GM23338 (cell line): ENCODE data around the gene MAD1L1. TPM values are rescaled to one million over a fixed set of nuclear protein-coding genes. Genes with fewer than 3 reads are reported as not detected.

Source experiments
- ATAC-seq: fragments of 200-7000 bp; cut with Tn5 transposase; 3 replicates; pipeline ENCODE4 v1.9.1; 2020
- DNase-seq: peaks from one replicate; pipeline ENCODE4 v3.0.0-alpha.2; 2015; ENCODE audit warnings: low spot score
- H2AFZ ChIP-seq: fragments of 200-600 bp; sonication (generic); 2 replicates; pipeline ENCODE4 v1.8.0; 2016; ENCODE audit warnings: antibody characterized with exemption, mild to moderate bottlenecking, moderate library complexity
- H3F3A ChIP-seq: fragments of 200-600 bp; sonication (generic); replicated peaks from 2 replicates; pipeline ENCODE4 v1.8.0; 2017; ENCODE audit warnings: antibody characterized with exemption, mixed run types, low read depth
- H3K27ac ChIP-seq: fragments of 200-600 bp; sonication (generic); 2 replicates; pipeline ENCODE4 v1.6.1; 2016; ENCODE audit warnings: low read depth
- H3K27me3 ChIP-seq: fragments of 200-600 bp; sonication (generic); 2 replicates; pipeline ENCODE4 v1.8.0; 2016; ENCODE audit warnings: mild to moderate bottlenecking, mixed run types, moderate library complexity; ENCODE audit not compliant: insufficient read depth
- H3K36me3 ChIP-seq: fragments of 200-600 bp; sonication (generic); 2 replicates; pipeline ENCODE4 v1.8.0; 2016; ENCODE audit warnings: mild to moderate bottlenecking; ENCODE audit not compliant: insufficient read depth
- H3K4me1 ChIP-seq: fragments of 200-600 bp; sonication (generic); 2 replicates; pipeline ENCODE4 v1.8.0; 2016; ENCODE audit warnings: mild to moderate bottlenecking, moderate library complexity; ENCODE audit not compliant: insufficient read depth
- H3K4me2 ChIP-seq: fragments of 200-600 bp; sonication (generic); 2 replicates; pipeline ENCODE4 v1.7.1; 2017; ENCODE audit warnings: mixed run types
- H3K4me3 ChIP-seq: fragments of 200-600 bp; sonication (generic); 2 replicates; pipeline ENCODE4 v1.6.1; 2016; ENCODE audit warnings: mixed run types
- H3K79me2 ChIP-seq: fragments of 200-600 bp; sonication (generic); replicated peaks from 2 replicates; pipeline ENCODE4 v1.8.0; 2017; ENCODE audit warnings: mild to moderate bottlenecking; ENCODE audit not compliant: insufficient read depth
- H3K9me2 ChIP-seq: fragments of 200-600 bp; sonication (generic); 2 replicates; pipeline ENCODE4 v1.8.0; 2017; ENCODE audit not compliant: insufficient read depth
- H4K20me1 ChIP-seq: fragments of 200-600 bp; sonication (generic); replicated peaks from 2 replicates; pipeline ENCODE4 v1.8.0; 2017; ENCODE audit warnings: mild to moderate bottlenecking; ENCODE audit not compliant: insufficient read depth
- H3K27ac Mint-ChIP-seq: 2 replicates; pipeline ENCODE4 v1.8.0; 2020; ENCODE audit warnings: inconsistent platforms, mild to moderate bottlenecking, moderate library complexity, mixed read lengths
- H3K27me3 Mint-ChIP-seq: 3 replicates; pipeline ENCODE4 v1.8.0; 2022; ENCODE audit warnings: low read depth, mild to moderate bottlenecking, moderate library complexity, mixed read lengths, inconsistent platforms; ENCODE audit not compliant: insufficient read depth, poor library complexity
- H3K36me3 Mint-ChIP-seq: 3 replicates; pipeline ENCODE4 v1.8.0; 2021; ENCODE audit warnings: low read depth, mild to moderate bottlenecking, inconsistent platforms, moderate library complexity, mixed read lengths
- H3K4me1 Mint-ChIP-seq: 3 replicates; pipeline ENCODE4 v1.8.0; 2020; ENCODE audit warnings: mild to moderate bottlenecking, inconsistent platforms, mixed read lengths
- H3K4me3 Mint-ChIP-seq: 3 replicates; pipeline ENCODE4 v1.8.0; 2021; ENCODE audit warnings: moderate library complexity, mild to moderate bottlenecking, inconsistent platforms, mixed read lengths
- H3K9me3 Mint-ChIP-seq: 3 replicates; pipeline ENCODE4 v1.8.0; 2020; ENCODE audit warnings: moderate library complexity, mild to moderate bottlenecking, inconsistent platforms, mixed read lengths
- ETS1 ChIP-seq: IDR thresholded peaks from 2 replicates; pipeline ENCODE4 v1.6.1; 2016; ENCODE audit warnings: antibody characterized with exemption
- EZH2 ChIP-seq: fragments of 200-600 bp; sonication (generic); IDR thresholded peaks from one replicate; pipeline ENCODE4 v1.8.0; 2017; ENCODE audit warnings: antibody characterized with exemption, mild to moderate bottlenecking, low read depth; ENCODE audit not compliant: unreplicated experiment
- EZH2phosphoT487 ChIP-seq: fragments of 200-600 bp; sonication (generic); IDR thresholded peaks from one replicate; pipeline ENCODE4 v1.8.1; 2018; ENCODE audit warnings: antibody characterized with exemption; ENCODE audit not compliant: unreplicated experiment
- JUNB ChIP-seq: IDR thresholded peaks from one replicate; pipeline ENCODE4 v1.6.1; 2016; ENCODE audit warnings: antibody characterized with exemption; ENCODE audit not compliant: unreplicated experiment
- POLR2AphosphoS5 ChIP-seq: IDR thresholded peaks from 2 replicates; pipeline ENCODE4 v1.6.1; 2016; ENCODE audit warnings: antibody characterized with exemption, low read depth
- REST ChIP-seq: IDR thresholded peaks from one replicate; pipeline ENCODE4 v1.6.1; 2018; ENCODE audit warnings: antibody characterized with exemption; ENCODE audit not compliant: unreplicated experiment
- STAT1 ChIP-seq: IDR thresholded peaks from one replicate; pipeline ENCODE4 v1.6.1; 2016; ENCODE audit warnings: antibody characterized with exemption; ENCODE audit not compliant: unreplicated experiment
- ZNF331 ChIP-seq: fragments of 250-450 bp; sonication (Bioruptor Pico); IDR thresholded peaks from 2 replicates; pipeline ENCODE4 v1.5.0; 2020; ENCODE audit warnings: low read depth, mild to moderate bottlenecking, moderate library complexity
- ZNF462 ChIP-seq: fragments of 250-450 bp; sonication (Bioruptor Pico); IDR thresholded peaks from 2 replicates; pipeline ENCODE4 v1.5.0; 2020; ENCODE audit warnings: mild to moderate bottlenecking, moderate library complexity
- polyA plus RNA-seq: library from polyadenylated mRNA; unstranded; fragments of >200 nt; fragmentation: Nextera tagmentation; extraction: Ambion mirVana; gene quantifications from 2 replicates; pipeline ENCODE4 v1.2.1, GENCODE V29; 2016
- total RNA-seq: library from RNA; depleted of rRNA; stranded (reverse); fragments of >200 nt; shearing (Covaris generic); gene quantifications from 2 replicates; pipeline ENCODE4 v1.2.3, GENCODE V29; 2014

The MAD1L1 gene
- total and polyA plus RNA-seq, 2 experiments from 2014 or later = 40.3 to 59.3 TPM

- TF ChIP-seq POLR2AphosphoS5 = no peak
- TF ChIP-seq EZH2 = no peak
- TF ChIP-seq ZNF462 = no peak
Measured at GRCh38 chr7:2220954-2221353, 11.8 kb downstream of the MAD1L1 start (continued).

GRCh38 chr7:2220506-2220905, 12.2 kb downstream of the MAD1L1 start:
- Histone ChIP-seq H2AFZ (no peak overlapping the region), H3K36me3 (peaks cover 13% of the 10 kb centered on the region; the same call in 1 of the 2 replicates), H3F3A (no peaks in the 10 kb centered on the region), H3K27me3 (no peaks in the 10 kb centered on the region), H3K4me3 (no peak overlapping the region), H3K4me2 (no peak overlapping the region), H3K79me2 (peaks cover 32% of the 10 kb centered on the region), H4K20me1 (peaks cover 6% of the 10 kb centered on the region), H3K9me2 (no peaks in the 10 kb centered on the region), H3K4me1 (no peaks in the 10 kb centered on the region), H3K27ac (no peak overlapping the region)
- TF ChIP-seq JUNB = no peak
- TF ChIP-seq ETS1 = no peak
- TF ChIP-seq STAT1 = no peak
- no peak for TF ChIP-seq REST
- no peak for TF ChIP-seq EZH2phosphoT487
- no peak for TF ChIP-seq ZNF331 (CRISPR knock-in tag)
- ATAC-seq = no peak
- Mint-ChIP-seq H3K4me3 (no peak overlapping the region), H3K9me3 (no peaks in the 10 kb centered on the region), H3K4me1 (no peaks in the 10 kb centered on the region), H3K27me3 (peaks cover 11% of the 10 kb centered on the region), H3K36me3 (peaks cover 67% of the 10 kb centered on the region), H3K27ac (no peak overlapping the region)
- no peak for DNase-seq
